ENCODE data around the gene CIT.
"Not testable (repeated sequence)": the region's sequence is repeated elsewhere in the genome, so short reads cannot be mapped to it uniquely, and the experiment has no call there.

CIT gene

GRCh38 chr12:119665164-119665929 is 211.8 kb downstream of the CIT start:
- FAIRE-seq (no peak), DNase-seq (ENCODE audit: insufficient read length, low spot score) (no peak)
- TF ChIP-seq PAX5 (IDR thresholded peaks at IDR 0.05; ENCODE audit: insufficient read depth, low read length, severe bottlenecking): no peak
- no peak for TF ChIP-seq POU2F2 (IDR thresholded peaks at IDR 0.05; ENCODE audit: low read depth, low read length)
- no peak for TF ChIP-seq SPI1 (IDR thresholded peaks at IDR 0.05; ENCODE audit: low read depth, low read length)
- no peak for TF ChIP-seq POLR2AphosphoS5 (IDR thresholded peaks at IDR 0.05; ENCODE audit: low read depth, low read length)
- TF ChIP-seq TAF1 (IDR thresholded peaks at IDR 0.05; ENCODE audit: low read depth, low read length): no peak
- no peak for TF ChIP-seq POLR2A (IDR thresholded peaks at IDR 0.05; ENCODE audit: low read depth, low read length)

- DNase-seq (ENCODE audit: insufficient read length, low spot score): no peak
- no peak for FAIRE-seq
These were observed 212.5 kb downstream of the CIT start for GRCh38 chr12:119664642-119665041.

GRCh38 chr12:119661882-119662281 is 215.2 kb downstream of the CIT start:
- TF ChIP-seq POU2F2 (IDR thresholded peaks at IDR 0.05; ENCODE audit: low read depth, low read length) (no peak), SPI1 (IDR thresholded peaks at IDR 0.05; ENCODE audit: low read depth, low read length) (no peak), POLR2AphosphoS5 (IDR thresholded peaks at IDR 0.05; ENCODE audit: low read depth, low read length) (no peak), POLR2A (IDR thresholded peaks at IDR 0.05; ENCODE audit: low read depth, low read length) (no peak), PAX5 (IDR thresholded peaks at IDR 0.05; ENCODE audit: insufficient read depth, low read length, severe bottlenecking) (no peak), TAF1 (IDR thresholded peaks at IDR 0.05; ENCODE audit: low read depth, low read length) (no peak)
- DNase-seq (ENCODE audit: insufficient read length, low spot score) (no peak), FAIRE-seq (no peak)

More at GRCh38 chr12:119664642-119665041, 212.5 kb downstream of the CIT start:
- no peak for TF ChIP-seq POLR2AphosphoS5 (IDR thresholded peaks at IDR 0.05; ENCODE audit: low read depth, low read length)
- TF ChIP-seq TAF1 (IDR thresholded peaks at IDR 0.05; ENCODE audit: low read depth, low read length): no peak
- TF ChIP-seq SPI1 (IDR thresholded peaks at IDR 0.05; ENCODE audit: low read depth, low read length): no peak
- TF ChIP-seq POLR2A (IDR thresholded peaks at IDR 0.05; ENCODE audit: low read depth, low read length): no peak
- no peak for TF ChIP-seq POU2F2 (IDR thresholded peaks at IDR 0.05; ENCODE audit: low read depth, low read length)
- TF ChIP-seq PAX5 (IDR thresholded peaks at IDR 0.05; ENCODE audit: insufficient read depth, low read length, severe bottlenecking): no peak

GRCh38 chr12:119660076-119660475 is 217.0 kb downstream of the CIT start:
- FAIRE-seq (no peak), DNase-seq (ENCODE audit: insufficient read length, low spot score) (no peak)
- TF ChIP-seq PAX5 (IDR thresholded peaks at IDR 0.05; ENCODE audit: insufficient read depth, low read length, severe bottlenecking) (no peak), SPI1 (IDR thresholded peaks at IDR 0.05; ENCODE audit: low read depth, low read length) (peak; percentile 29; the same call in 1 of the 2 replicates), POLR2A (IDR thresholded peaks at IDR 0.05; ENCODE audit: low read depth, low read length) (no peak), TAF1 (IDR thresholded peaks at IDR 0.05; ENCODE audit: low read depth, low read length) (no peak)

GRCh38 chr12:119659289-119659897 is 217.7 kb downstream of the CIT start:
- FAIRE-seq (peak; percentile 45), DNase-seq (ENCODE audit: insufficient read length, low spot score) (peak; percentile 22)
- TF ChIP-seq TAF1 (IDR thresholded peaks at IDR 0.05; ENCODE audit: low read depth, low read length) (no peak), POLR2AphosphoS5 (IDR thresholded peaks at IDR 0.05; ENCODE audit: low read depth, low read length) (no peak), POLR2A (IDR thresholded peaks at IDR 0.05; ENCODE audit: low read depth, low read length) (no peak), PAX5 (IDR thresholded peaks at IDR 0.05; ENCODE audit: insufficient read depth, low read length, severe bottlenecking) (no peak), SPI1 (IDR thresholded peaks at IDR 0.05; ENCODE audit: low read depth, low read length) (no peak), POU2F2 (IDR thresholded peaks at IDR 0.05; ENCODE audit: low read depth, low read length) (no peak)

GRCh38 chr12:119658166-119658565 is 219.0 kb downstream of the CIT start:
- FAIRE-seq; DNase-seq (ENCODE audit: insufficient read length, low spot score): not testable (repeated sequence)

GRCh38 chr12:119657001-119657400 is 220.1 kb downstream of the CIT start:
- DNase-seq (ENCODE audit: insufficient read length, low spot score); FAIRE-seq: not testable (repeated sequence)

- no peak for DNase-seq (ENCODE audit: insufficient read length, low spot score)
- no peak for TF ChIP-seq SPI1 (IDR thresholded peaks at IDR 0.05; ENCODE audit: low read depth, low read length)
- TF ChIP-seq TAF1 (IDR thresholded peaks at IDR 0.05; ENCODE audit: low read depth, low read length): no peak
- no peak for TF ChIP-seq POLR2A (IDR thresholded peaks at IDR 0.05; ENCODE audit: low read depth, low read length)
- TF ChIP-seq POLR2AphosphoS5 (IDR thresholded peaks at IDR 0.05; ENCODE audit: low read depth, low read length): no peak
- TF ChIP-seq POU2F2 (IDR thresholded peaks at IDR 0.05; ENCODE audit: low read depth, low read length): no peak
- no peak for TF ChIP-seq PAX5 (IDR thresholded peaks at IDR 0.05; ENCODE audit: insufficient read depth, low read length, severe bottlenecking)
- FAIRE-seq: no peak
These were observed 224.5 kb downstream of the CIT start for GRCh38 chr12:119652665-119653064.

- FAIRE-seq (no peak), DNase-seq (ENCODE audit: insufficient read length, low spot score) (peak; percentile 42)
- TF ChIP-seq POLR2AphosphoS5 (IDR thresholded peaks at IDR 0.05; ENCODE audit: low read depth, low read length) (no peak), POLR2A (IDR thresholded peaks at IDR 0.05; ENCODE audit: low read depth, low read length) (no peak), POU2F2 (IDR thresholded peaks at IDR 0.05; ENCODE audit: low read depth, low read length) (no peak), PAX5 (IDR thresholded peaks at IDR 0.05; ENCODE audit: insufficient read depth, low read length, severe bottlenecking) (no peak), SPI1 (IDR thresholded peaks at IDR 0.05; ENCODE audit: low read depth, low read length) (no peak), TAF1 (IDR thresholded peaks at IDR 0.05; ENCODE audit: low read depth, low read length) (no peak)
These were observed 227.8 kb downstream of the CIT start for GRCh38 chr12:119649202-119649808.

All from GM12891 (cell line).